GM12891 (cell line): ENCODE results near the gene MSH3.

Experiments
- POLR2A ChIP-seq: IDR thresholded peaks from 2 replicates; pipeline ENCODE4 v1.6.1; 2011; ENCODE audit warnings: low read depth, low read length, control low read depth
- POLR2AphosphoS5 ChIP-seq: IDR thresholded peaks from 2 replicates; pipeline ENCODE4 v1.6.1; 2011; ENCODE audit warnings: low read depth, low read length, control low read depth
- POU2F2 ChIP-seq: IDR thresholded peaks from 2 replicates; pipeline ENCODE4 v1.6.1; 2011; ENCODE audit warnings: low read depth, mild to moderate bottlenecking, control low read depth, low read length, moderate library complexity
- SPI1 ChIP-seq: IDR thresholded peaks from 2 replicates; pipeline ENCODE4 v1.6.1; 2011; ENCODE audit warnings: low read depth, low read length, control low read depth
- TAF1 ChIP-seq: IDR thresholded peaks from 2 replicates; pipeline ENCODE4 v1.6.1; 2011; ENCODE audit warnings: low read depth, low read length, control low read depth

- no peak for TF ChIP-seq TAF1
- TF ChIP-seq POLR2A, result no peak
- no peak for TF ChIP-seq POLR2AphosphoS5
- no peak for TF ChIP-seq SPI1
- no peak for TF ChIP-seq POU2F2
Measured at GRCh38 chr5:80659106-80659505, 4.7 kb downstream of the MSH3 start.
